HG02870 (cell line): ENCODE measurements around the gene TPH1.
"Not testable (repeated sequence)": the region's sequence is repeated elsewhere in the genome, so short reads cannot be mapped to it uniquely, and the experiment has no call there.

ENCODE experiments used
- ATAC-seq: cut with Tn5 transposase; IDR thresholded peaks from one replicate; pipeline ENCODE4 v1.9.1; 2021; ENCODE audit warnings: mild to moderate bottlenecking, moderate library complexity; ENCODE audit not compliant: unreplicated experiment

TPH1 gene

DNA sequence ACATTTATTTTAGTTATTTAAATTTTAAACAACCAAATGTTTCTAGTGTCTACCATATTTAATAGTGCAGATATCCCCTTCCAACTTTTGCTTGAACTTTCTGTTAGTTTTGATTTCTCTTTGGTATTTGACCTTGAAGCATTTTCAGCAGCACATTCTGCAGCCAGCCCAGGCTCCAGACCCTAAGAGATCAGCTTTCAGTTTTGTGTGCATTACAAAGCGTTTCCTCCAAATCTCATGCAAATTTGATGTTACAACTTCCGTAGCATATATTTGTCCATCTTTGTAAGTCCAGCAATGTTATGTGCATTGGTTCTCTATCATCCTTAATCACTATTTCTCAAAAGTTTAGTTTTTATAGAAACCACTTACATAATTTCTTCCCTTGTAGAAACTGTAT, 18.6 kb downstream of the TPH1 start:
- ATAC-seq = no peak

DNA sequence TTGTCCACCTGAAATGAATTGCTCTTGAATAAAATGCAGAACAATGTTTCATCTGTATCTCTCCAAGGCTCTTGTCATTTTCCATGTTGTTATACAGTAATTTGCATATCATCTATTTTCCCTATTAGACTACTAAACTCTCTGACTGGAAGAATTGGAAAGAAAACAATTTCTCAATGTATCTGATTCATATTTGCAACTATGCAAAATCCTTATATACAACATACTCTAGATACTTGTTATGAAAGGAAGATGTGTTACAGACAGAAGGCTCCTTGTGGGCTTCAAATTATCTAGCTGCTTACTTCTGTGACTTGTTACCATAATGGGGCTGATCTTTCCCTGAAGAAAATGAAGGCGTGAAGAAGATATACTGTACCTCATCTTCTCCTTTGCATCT, 23.6 kb downstream of the TPH1 start:
- no peak for ATAC-seq

GRCh38 chr11:18019650-18020049, 26.4 kb downstream of the TPH1 start:
- ATAC-seq = no peak

DNA sequence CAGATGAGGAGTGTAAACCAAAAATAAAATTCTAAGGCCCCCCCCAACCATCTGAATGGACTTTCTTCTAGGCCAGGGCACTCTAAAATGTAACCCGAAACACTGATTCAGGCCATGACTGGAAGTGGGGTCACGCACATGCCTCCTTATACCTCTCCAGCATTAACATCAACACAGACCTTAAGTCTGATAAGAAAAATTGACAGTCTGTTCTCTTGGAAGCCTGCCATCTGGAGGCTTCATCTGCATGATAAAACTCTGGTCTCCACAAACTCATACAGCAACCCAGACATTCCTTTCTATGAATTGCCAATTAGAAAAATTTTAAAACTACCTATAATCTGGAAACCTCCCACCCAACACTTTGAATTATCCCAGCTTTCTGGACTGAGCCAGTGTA, 29.3 kb downstream of the TPH1 start:
- no peak for ATAC-seq

- ATAC-seq = no peak
Measured at GRCh38 chr11:18014876-18015275, 31.2 kb downstream of the TPH1 start.

GRCh38 chr11:18013790-18014507, 32.1 kb downstream of the TPH1 start:
- ATAC-seq = no peak

DNA sequence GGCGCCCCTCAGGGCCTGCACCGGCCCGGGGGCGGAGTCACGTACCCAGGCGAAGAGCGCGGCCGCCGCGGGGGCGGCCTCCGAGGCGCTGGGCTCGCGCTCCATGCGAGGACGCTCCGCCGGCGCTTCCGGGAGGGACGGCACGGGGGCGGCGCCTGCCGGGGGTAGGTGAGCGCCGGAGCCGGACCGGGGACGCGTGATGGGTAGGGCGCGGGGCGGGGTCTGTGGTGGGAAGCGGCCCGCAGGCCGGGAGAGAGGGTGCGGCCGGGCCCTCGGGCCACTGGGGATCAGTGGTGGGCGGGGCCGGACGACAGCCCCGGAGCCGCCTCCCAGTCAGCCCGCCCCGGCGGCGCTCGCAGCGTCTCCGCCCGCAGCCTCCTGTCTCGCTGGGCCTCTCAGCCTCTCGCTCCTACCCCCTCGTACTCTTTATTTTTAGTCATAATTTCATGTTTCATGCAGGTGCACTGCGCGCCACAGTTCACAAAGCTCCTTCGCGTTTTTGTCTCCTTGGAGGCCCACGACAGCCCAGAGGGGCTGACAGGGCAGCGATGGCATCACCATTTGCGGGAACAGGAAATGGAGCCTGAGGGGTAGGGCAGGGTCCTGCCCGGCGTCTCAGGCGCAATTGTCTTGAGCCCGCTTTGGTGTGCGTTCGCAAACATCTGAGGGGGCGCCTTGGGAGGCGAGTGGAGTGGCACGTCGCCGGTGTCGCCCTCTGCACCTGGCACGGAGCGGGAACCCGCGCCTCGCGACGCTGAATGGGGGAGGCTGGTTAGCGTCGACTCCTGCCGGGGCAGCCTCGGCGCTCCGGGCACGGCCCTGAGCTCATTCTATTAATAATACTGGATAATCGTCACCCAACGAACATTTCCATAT, 32.9 kb downstream of the TPH1 start, which contains the start of gene SERGEF:
Gene SERGEF (minus strand): TSS at position 142 of the 876 bp plus-strand sequence. CDS start 37 bp downstream, at position 105.
- peak; percentile 91 for ATAC-seq

GRCh38 chr11:18012122-18012905, 33.8 kb downstream of the TPH1 start:
- peak; percentile 7 for ATAC-seq

- no peak for ATAC-seq
Measured at GRCh38 chr11:18011633-18012032, 34.4 kb downstream of the TPH1 start.

DNA sequence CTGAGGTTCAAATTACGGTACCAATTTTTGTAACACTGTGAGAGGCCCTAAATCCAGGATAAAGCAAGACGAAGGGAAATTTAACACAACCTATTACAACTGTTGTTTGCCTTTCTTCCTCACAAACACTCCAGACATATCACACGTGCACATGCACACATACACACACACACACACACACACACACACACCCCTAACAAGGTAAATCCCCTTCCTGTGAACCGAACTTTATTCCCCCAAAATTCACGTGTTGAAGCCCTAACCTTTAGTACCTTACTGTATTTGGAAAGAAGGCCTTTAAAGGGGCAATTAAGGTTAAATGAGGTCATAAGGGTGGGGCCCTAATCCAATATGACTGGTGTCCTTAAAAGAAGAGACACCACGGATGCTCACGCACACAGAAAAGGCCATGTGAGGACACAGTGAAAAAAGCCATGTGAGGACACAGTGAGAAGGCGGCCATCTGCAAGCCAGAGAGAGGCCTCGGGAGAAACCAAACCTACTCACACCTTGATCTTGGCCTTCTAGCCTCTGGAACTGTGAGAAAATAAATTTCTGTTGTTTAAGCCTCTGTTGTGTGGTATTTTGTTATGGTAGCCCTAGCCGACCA, 35.0 kb downstream of the TPH1 start:
- ATAC-seq = no peak

- ATAC-seq = no peak
Measured at GRCh38 chr11:18010121-18010670, 35.9 kb downstream of the TPH1 start.

DNA sequence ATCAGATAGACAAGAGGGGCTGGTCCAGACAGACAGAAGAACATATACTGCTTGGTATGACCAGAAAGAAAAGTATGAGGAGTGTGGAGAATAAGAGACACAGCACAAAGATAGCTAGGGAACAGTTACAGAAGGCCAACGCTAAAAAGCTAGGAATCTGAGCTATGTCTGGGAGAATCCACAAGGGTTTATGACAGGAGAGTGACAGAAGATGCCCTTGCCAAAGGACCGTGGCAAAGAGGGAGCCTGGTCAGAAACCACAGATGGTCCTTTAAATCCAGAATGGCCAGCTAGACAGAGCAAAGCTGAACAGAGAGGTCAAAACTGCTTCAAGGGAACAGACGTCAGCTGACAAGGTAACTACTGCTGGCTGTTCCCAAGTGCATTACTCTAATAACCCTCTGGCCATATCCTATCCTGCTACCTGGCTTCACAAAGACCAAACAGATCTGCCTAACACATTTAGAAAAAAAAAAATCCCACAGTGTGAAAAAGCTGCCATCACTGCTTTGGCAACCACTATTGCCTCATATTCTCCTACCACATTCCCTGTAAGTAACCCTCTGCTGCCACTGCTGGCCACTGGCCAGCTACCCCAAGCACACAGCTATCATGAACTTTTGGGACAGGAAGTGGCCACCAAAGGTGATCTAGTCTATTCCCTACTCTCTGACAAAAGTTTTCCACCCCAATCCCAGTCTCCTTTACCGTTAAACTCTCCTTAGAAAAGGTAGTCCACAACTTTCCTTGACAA, 40.5 kb downstream of the TPH1 start:
- ATAC-seq = no peak

GRCh38 chr11:18001191-18001590, 44.9 kb downstream of the TPH1 start:
- no peak for ATAC-seq

DNA sequence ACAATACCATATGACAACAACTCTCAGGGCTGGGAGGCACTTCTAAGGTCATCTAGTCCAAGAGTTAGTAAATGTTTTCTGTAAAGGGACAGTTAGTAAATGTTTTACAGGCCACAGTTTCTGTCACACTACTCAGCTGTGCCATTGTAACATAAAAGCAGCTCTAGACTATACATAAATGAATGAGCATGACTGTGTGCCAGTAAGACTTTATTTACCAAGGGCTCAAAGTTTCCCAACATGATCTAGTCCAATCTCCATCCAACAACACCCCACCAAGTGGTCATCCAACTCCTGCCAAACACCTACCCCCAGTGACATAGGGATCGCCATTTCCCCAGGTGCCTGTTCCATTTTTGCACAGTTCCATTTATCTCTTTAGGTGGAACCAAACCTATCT, 45.3 kb downstream of the TPH1 start:
- no peak for ATAC-seq

- ATAC-seq = not testable (repeated sequence)
Measured at GRCh38 chr11:18000128-18000527, 45.9 kb downstream of the TPH1 start.
